ENCODE results near the gene SLC16A12. TPM values are rescaled to one million over a fixed set of nuclear protein-coding genes. Genes with fewer than 3 reads are reported as not detected.
A peak's percentile ranks its signal among the peaks of the same experiment; 100 is the strongest.

The SLC16A12 gene
- total RNA-seq, 1 experiment from 2014 or later = 0.09 TPM

- Mint-ChIP-seq H3K36me3 (ENCODE audit: insufficient read depth, unreplicated experiment) (no peaks in the 10 kb centered on the region), H3K27me3 (ENCODE audit: insufficient read depth, unreplicated experiment) (no peaks in the 10 kb centered on the region), H3K4me3 (ENCODE audit: unreplicated experiment) (no peak overlapping the region), H3K27ac (ENCODE audit: low read depth, unreplicated experiment) (no peak overlapping the region), H3K4me1 (ENCODE audit: insufficient read depth, unreplicated experiment) (peaks cover 25% of the 10 kb centered on the region), H3K9me3 (ENCODE audit: unreplicated experiment) (peaks cover 20% of the 10 kb centered on the region)
- no TSS peak for BruUV-seq (replicated peaks)
- intact Hi-C loops (cut with micrococcal nuclease) = no loop called here
- ChIA-PET POLR2A (no interaction called here), CTCF (no interaction called here)
- TF ChIP-seq, protein P1, sequence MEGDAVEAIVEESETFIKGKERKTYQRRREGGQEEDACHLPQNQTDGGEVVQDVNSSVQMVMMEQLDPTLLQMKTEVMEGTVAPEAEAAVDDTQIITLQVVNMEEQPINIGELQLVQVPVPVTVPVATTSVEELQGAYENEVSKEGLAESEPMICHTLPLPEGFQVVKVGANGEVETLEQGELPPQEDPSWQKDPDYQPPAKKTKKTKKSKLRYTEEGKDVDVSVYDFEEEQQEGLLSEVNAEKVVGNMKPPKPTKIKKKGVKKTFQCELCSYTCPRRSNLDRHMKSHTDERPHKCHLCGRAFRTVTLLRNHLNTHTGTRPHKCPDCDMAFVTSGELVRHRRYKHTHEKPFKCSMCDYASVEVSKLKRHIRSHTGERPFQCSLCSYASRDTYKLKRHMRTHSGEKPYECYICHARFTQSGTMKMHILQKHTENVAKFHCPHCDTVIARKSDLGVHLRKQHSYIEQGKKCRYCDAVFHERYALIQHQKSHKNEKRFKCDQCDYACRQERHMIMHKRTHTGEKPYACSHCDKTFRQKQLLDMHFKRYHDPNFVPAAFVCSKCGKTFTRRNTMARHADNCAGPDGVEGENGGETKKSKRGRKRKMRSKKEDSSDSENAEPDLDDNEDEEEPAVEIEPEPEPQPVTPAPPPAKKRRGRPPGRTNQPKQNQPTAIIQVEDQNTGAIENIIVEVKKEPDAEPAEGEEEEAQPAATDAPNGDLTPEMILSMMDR (IDR thresholded peaks at IDR 0.05; ENCODE audit: unreplicated experiment) = no peak
- no peak for DNase-seq (ENCODE audit: unreplicated experiment)
Measured at GRCh38 chr10:89505640-89506275, 29.6 kb downstream of the SLC16A12 start.

- TF ChIP-seq, protein P1 (IDR thresholded peaks at IDR 0.05; ENCODE audit: unreplicated experiment) = no peak
- Mint-ChIP-seq H3K4me1 (ENCODE audit: insufficient read depth, unreplicated experiment) (peaks cover 25% of the 10 kb centered on the region), H3K27me3 (ENCODE audit: insufficient read depth, unreplicated experiment) (no peaks in the 10 kb centered on the region), H3K4me3 (ENCODE audit: unreplicated experiment) (no peak overlapping the region), H3K27ac (ENCODE audit: low read depth, unreplicated experiment) (no peak overlapping the region), H3K36me3 (ENCODE audit: insufficient read depth, unreplicated experiment) (no peaks in the 10 kb centered on the region), H3K9me3 (ENCODE audit: unreplicated experiment) (peaks cover 9% of the 10 kb centered on the region)
- ChIA-PET CTCF (no interaction called here), POLR2A (interaction anchor here (2.5 kb wide), 1 partner anchor 25 kb away, joined by 22 read pairs; no protein-coding TSS in a partner anchor)
- intact Hi-C loops (cut with micrococcal nuclease) = no loop called here
- no TSS peak for BruUV-seq (replicated peaks)
- no peak for DNase-seq (ENCODE audit: unreplicated experiment)
Measured at GRCh38 chr10:89504691-89505090, 30.7 kb downstream of the SLC16A12 start.

GRCh38 chr10:89503652-89504370 is 31.6 kb downstream of the SLC16A12 start:
- no peaks in the 10 kb centered on the region for H3K27me3 Mint-ChIP-seq (ENCODE audit: insufficient read depth, unreplicated experiment)
- H3K4me1 Mint-ChIP-seq (ENCODE audit: insufficient read depth, unreplicated experiment) = peaks cover 25% of the 10 kb centered on the region
- H3K9me3 Mint-ChIP-seq (ENCODE audit: unreplicated experiment) = peaks cover 7% of the 10 kb centered on the region
- TF ChIP-seq, protein P1 (IDR thresholded peaks at IDR 0.05; ENCODE audit: unreplicated experiment) = no peak
- POLR2A ChIA-PET = interaction anchor here (0.7 to 4.3 kb wide), 9 partner anchors 11 to 49 kb away, joined by 3 to 22 read pairs (median 7); no protein-coding TSS in a partner anchor
- intact Hi-C loops (cut with micrococcal nuclease) = no loop called here
- DNase-seq (ENCODE audit: unreplicated experiment) = no peak
- CTCF ChIA-PET = interaction anchor here (0.6 kb wide), 1 partner anchor 666 kb away, joined by 3 read pairs; no protein-coding TSS in a partner anchor
- no peak overlapping the region for H3K4me3 Mint-ChIP-seq (ENCODE audit: unreplicated experiment)
- BruUV-seq (replicated peaks) = no TSS peak
- peak overlapping the region; percentile 43 for H3K27ac Mint-ChIP-seq (ENCODE audit: low read depth, unreplicated experiment)
- no peaks in the 10 kb centered on the region for H3K36me3 Mint-ChIP-seq (ENCODE audit: insufficient read depth, unreplicated experiment)

GRCh38 chr10:89503151-89503550 is 32.2 kb downstream of the SLC16A12 start:
- H3K9me3 Mint-ChIP-seq (ENCODE audit: unreplicated experiment) = peaks cover 7% of the 10 kb centered on the region
- ChIA-PET POLR2A (interaction anchor here (0.7 to 4.3 kb wide), 10 partner anchors 13 to 50 kb away, joined by 3 to 22 read pairs (median 8); no protein-coding TSS in a partner anchor), CTCF (interaction anchor here (0.6 to 1.9 kb wide), 3 partner anchors 18 to 667 kb away, joined by 3 to 5 read pairs (median 4); no protein-coding TSS in a partner anchor)
- no peaks in the 10 kb centered on the region for H3K27me3 Mint-ChIP-seq (ENCODE audit: insufficient read depth, unreplicated experiment)
- no TSS peak for BruUV-seq (replicated peaks)
- peak overlapping the region; percentile 43 for H3K27ac Mint-ChIP-seq (ENCODE audit: low read depth, unreplicated experiment)
- intact Hi-C loops (cut with micrococcal nuclease) = no loop called here
- no peak for DNase-seq (ENCODE audit: unreplicated experiment)
- H3K36me3 Mint-ChIP-seq (ENCODE audit: insufficient read depth, unreplicated experiment) = no peaks in the 10 kb centered on the region
- no peak overlapping the region for H3K4me3 Mint-ChIP-seq (ENCODE audit: unreplicated experiment)
- TF ChIP-seq, protein P1 (IDR thresholded peaks at IDR 0.05; ENCODE audit: unreplicated experiment) = no peak
- peaks cover 25% of the 10 kb centered on the region for H3K4me1 Mint-ChIP-seq (ENCODE audit: insufficient read depth, unreplicated experiment)

Measured in MCF 10A (cell line).